Glomerular endothelial cell (primary cell): ENCODE results near the gene MERTK. TPM values are rescaled to one million over a fixed set of nuclear protein-coding genes. Genes with fewer than 3 reads are reported as not detected.
"Not testable (repeated sequence)": the region's sequence is repeated elsewhere in the genome, so short reads cannot be mapped to it uniquely, and the experiment has no call there.

ENCODE experiments used
- DNase-seq: peaks from one replicate; pipeline ENCODE4 v3.0.0-alpha.2; 2011; ENCODE audit warnings: low read depth, low spot score; ENCODE audit errors: extremely low read depth
- total RNA-seq: library from RNA; depleted of rRNA; stranded (reverse); fragments of >200 nt; gene quantifications from 2 replicates; pipeline ENCODE4 v1.2.3, GENCODE V29; 2015

MERTK gene
- total RNA-seq, 1 donor from 2014 or later: 18.8 TPM

DNA sequence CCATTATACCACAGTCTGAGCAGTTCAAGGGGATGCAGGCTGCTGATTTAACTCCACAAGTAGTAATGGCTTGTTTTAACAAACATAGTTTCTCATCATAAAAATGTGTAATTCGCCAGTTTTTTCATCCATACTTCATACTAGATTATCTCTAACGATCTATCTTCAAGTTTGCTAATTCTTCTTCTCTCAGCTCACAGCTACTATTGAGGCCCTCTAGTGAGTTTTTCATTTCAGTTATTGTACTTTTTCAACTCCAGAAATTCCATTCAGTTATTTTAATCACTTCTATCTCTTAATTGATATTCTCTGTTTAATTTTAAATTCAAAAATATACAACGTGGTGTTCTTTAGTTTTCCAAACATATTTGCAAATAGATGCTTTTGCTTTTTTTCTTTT lies 136.5 kb downstream of the MERTK start:
- no peak for DNase-seq

DNA sequence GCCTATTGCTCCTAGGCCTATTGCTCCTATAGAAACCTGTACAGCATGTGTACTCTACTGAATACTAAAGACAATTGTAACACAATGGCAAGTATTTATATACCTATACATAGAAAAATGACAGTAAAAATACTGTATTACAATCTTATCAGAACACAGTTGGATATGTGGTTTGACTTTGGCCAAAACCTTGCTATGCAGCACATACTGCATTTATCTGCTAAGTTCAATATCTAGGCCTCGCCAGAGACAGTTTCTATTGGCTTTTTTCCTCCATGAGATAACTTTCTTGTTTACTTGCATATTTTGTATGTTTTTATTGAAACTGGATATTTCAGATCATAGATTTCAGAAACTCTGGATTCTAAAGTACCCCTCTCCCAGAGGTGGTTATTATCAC lies 137.4 kb downstream of the MERTK start:
- no peak for DNase-seq

DNA sequence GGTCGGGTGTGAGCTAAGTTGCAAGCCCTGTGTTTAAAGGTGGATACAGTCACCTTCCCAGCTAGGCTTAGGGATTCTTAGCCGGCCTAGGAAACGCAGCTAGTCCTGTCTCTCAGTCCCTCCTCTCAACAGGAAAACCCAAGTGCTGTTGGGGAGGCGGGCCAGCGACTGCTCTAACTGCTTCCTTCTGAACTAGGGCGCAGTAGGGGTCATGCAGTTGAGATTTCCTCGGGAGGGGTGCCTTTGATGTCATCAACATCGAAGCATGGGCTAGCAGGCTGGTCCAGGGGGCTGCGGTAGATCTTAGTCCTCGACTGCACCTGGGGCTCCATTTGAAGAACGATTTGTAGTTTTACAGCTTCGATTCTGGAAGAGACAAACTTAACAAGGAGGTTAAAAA lies 141.1 kb downstream of the MERTK start:
- not testable (repeated sequence) for DNase-seq

DNA sequence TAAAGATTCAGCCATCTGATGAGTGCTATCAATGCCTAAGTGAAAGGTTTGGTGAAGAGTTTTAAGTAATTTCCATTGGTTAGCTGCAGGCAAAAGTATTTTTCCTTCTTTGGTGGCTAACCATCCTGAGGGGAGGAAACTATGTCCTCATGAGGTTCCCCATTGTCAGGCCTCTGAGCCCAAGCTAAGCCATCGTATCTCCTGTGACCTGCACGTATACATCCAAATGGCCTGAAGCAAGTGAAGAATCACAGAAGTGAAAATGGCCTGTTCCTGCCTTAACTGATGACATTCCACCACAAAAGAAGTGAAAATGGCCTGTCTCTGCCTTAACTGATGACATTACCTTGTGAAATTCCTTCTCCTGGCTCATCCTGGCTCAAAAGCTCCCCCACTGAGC lies 141.7 kb downstream of the MERTK start:
- DNase-seq: not testable (repeated sequence)

DNA sequence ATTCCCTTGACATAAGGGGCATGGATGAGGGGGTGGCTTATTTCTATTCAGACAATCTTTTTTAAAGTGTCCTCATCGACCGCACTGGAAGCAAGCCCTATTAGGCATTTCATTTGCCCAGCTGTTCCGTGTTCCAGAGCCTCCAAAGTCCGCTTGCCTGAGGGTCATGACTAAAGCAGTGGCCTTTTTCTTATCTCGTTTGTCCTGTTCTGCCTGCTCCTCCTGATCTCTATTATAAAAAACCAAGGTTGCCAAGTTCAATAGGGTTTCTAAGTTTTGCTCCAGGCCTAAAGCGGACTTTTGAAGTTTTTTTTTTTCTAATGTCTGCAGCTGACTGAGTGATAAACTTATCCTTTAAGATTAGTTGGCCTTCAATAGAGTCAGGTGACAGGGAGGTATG lies 143.1 kb downstream of the MERTK start:
- not testable (repeated sequence) for DNase-seq

DNA sequence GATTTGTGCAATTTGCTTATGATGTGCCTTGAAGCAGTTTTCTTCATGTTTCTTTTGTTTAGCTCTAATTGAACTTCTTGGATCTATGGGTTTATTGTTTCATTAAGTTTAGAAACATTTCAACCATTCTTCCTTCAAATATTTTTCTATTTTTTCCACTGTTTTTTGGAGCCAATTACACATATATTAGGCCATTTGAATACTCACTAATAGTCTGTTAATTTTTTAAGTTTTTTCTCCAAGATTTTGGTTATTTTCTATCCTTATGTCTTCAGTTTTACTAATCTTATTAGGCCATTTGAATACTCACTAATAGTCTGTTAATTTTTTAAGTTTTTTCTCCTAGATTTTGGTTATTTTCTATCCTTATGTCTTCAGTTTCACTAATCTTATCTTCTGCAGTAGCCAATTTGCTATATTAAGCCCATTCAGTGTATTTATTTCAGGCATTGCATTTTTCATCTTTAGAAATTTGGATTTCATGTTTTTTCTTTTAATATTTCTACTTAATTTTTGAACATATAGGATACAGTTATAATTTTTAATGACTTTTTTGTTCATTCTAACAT lies 147.1 kb downstream of the MERTK start:
- no peak for DNase-seq

DNA sequence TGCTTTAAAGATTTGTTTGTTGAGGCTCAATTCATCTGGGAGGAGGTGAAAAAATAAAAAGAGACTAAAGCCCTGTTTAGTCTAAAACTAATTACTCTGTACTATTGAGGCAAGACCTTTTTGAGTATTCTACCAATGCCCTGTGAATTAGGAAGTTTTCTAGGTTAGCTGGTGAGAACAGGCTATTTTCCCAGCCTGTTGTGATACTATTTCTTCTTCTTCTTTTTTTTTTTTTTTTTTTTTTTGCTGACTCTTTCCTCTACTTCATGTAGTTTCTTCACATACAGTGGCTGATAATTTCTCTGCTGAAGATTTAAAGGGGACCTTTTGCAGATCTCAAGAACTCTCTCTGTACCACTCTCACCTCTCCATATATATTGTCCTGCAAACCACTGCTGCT lies 147.8 kb downstream of the MERTK start:
- DNase-seq: no peak

DNA sequence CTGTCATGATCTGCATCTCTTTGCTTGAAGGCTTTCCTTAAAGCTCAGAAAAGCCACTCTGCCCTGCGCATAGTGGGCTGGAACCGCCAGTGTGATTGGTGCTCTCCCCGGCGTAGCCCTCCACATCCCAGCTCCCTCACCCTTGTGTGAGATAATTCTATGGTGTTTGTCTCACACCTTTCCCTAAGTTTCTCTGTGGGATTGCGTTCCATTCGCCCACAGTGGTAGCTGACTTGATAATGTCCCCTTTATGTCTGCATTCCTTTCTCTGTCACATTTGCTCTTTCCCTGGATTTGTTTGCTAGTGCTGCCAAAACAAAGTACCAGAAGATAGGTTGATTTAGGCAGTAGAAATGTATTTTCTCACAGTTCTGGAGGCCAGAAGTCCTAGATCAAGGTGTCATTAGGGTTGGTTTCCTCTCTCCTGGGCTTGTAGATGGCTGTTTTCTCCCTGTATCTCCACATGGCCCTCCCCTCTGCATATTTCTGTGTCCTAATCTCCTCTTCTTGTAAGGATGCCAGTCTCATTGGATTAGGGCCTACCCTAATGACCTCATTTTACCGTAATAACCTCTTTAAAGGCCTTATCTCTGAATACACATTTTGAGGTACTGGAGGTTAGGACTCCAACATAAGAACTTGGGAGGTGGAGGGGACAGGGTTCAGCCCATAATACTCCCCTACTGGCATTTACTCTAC lies 149.3 kb downstream of the MERTK start:
- DNase-seq: no peak

DNA sequence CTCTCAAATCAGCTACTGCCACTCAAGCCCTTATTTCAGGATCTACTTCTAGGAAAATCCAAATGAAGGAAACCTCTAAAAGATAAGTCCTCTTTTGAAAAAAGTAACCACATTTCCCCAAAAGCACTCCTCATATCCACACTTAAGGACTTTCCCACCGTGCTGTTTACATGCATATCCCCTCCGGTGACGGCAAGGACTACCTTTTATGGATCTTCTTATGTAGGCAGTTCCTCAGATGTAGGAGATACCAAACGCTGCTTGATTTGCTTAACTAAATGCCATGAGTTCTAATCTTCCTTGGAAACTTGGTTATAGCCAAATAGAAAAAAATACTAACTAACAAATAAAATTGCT lies 149.8 kb downstream of the MERTK start:
- no peak for DNase-seq

DNA sequence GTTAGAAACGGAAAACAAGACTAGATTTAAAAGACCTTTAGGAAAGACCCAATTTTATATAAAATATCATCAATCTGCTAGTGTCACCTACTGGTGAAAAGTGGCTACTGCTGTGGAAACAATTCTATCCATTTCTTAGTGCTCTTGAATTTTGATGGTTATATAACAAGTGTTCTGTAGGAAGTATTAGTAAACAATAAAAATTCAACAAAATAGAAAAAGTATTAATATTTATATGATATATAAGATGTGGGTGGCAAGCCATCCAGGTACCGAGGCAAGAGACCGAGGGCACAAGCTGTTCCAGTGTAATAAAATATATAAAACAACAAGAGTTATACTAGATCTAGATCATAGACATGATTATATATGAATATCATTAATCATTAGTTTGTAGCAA lies 150.5 kb downstream of the MERTK start:
- no peak for DNase-seq

DNA sequence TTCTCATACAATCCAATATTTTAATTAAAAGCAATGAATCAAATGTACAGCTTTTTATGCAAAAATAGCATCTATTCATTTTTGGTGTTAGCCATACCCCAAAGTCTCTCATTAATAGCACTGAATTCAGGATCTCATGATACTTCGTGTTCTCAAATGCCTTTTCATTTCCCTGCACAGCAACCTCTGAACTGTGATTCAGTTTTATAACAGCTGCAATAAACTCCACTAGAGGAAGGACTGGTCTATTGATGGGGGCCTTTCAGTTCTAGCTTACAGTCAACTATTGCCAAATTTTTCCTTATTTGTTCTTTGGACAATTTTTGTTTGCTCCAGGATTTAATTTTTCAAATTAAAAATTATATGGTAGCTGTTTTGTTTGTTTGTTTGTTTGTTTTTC lies 151.9 kb downstream of the MERTK start:
- no peak for DNase-seq

DNA sequence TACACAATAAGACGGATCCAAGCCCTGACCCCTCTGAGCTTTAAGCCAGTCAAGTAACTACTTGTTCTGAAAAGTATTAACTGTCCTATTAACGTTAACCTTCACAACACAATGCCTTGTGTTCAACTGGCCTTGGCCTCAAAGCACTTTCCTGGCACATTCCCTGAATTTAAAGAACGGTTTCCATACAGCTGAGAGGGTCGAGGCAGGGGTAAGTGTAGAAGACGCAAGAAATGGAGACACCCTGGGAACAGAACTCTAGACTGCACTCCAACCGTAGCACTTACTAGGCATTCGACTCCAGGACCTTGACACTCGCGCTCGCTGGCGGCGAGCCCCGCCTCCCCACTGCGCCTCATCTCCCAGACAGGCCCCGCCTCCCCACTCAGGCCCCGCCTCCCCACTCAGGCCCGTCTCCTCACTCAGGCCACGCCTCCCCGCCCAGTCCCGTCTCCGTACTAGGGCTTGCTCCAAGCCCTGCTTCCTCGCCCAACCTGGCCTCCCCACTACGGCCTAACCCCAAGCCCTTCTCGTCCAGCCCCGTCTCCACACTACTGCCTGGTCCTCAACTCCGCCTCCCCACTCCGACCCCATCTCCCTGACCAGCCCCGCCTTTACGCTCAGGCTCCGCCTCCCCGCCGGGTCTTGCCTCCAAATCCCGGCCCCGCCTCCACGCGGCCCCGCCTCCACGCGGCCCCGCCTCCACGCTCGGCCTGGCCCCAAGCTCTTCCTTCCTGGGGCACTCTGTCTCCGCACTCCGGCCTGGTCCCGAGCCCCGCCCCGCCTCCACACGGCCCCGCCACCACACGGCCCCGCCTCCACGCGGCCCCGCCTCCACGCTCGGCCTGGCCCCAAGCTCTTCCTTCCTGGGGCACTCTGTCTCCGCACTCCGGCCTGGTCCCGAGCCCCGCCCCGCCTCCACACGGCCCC lies 155.8 kb downstream of the MERTK start:
- DNase-seq: no peak

DNA sequence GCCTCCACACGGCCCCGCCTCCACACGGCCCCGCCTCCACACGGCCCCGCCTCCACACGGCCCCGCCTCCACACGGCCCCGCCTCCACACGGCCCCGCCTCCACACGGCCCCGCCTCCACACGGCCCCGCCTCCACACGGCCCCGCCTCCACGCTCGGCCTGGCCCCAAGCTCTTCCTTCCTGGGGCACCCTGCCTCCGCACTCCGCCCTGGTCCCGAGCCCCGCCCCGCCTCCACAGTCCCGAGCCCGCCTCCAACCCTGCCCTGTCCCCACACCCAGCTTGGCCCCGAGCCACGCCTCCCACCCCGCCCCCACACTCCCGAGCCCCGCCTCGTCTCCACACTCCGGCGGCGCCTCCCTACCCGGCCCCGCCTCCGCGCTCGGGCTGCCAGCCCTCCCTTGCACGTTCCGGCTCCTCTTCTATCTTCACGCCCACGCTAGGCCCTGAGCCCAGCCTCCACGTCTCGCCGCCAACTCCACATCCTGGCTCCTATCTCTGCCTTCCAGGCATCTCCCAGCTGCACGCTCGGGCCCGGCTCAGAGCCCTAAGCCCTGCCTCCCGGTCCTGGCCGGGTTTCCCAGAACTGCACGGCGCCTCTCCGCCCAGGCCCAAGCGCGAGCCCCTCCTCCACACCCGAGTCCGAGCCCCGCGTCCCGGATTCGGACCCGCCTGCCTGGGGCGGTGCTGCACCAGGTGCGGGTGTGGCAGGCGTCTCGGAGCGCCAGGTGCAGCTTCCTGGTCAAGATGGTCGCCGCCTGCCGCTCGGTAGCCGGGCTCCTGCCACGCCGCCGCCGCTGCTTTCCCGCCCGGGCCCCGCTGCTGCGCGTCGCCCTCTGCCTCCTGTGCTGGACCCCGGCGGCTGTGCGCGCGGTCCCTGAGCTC lies 156.7 kb downstream of the MERTK start, which contains the start of gene TMEM87B:
Gene TMEM87B, plus strand, starts transcription at position 423 of the 883 bp plus-strand sequence. Its CDS starts 323 bp downstream, at position 746.
- DNase-seq: no peak

DNA sequence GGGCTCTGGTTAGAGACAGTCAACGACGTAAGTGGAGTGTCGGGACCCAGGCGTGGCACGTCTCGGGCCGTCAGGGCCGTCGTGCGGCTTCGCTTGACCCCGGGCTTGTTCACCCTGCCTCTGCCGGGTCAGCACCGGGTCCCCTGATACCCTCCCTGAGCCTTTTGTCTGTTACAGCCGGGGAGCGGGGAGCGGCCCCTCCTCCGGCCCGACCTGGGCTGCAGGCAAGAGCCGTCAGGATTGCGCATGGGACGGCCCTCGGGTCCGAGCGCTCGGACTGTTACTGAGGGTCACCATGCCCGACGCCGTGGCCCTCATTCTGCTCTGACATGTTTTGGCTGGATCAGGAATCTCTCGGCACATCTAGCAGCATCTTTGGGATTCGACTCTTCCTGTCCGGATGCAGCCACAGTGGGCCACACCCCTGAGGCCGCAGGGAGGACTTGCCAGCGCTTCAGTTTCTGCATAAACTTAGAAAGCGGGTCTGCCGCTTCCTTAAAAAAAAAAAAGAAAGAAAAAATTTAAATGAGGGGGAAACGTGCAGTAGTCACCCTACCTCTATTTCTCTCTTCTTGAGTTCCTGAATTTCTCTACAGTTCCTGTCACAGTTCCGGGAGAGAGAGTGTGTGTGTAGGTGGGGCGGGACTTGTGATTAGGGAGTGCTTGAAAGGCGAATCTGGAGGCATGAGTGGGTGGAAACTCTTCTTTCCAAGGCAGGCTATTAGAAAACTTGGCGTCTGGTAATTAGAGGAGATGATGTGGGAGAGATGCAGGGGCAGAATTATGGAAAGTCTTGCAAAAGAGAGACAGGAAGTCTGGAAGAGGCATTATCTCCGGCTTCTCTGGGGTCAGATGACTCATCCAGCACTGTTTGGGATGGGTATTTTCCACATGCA lies 157.6 kb downstream of the MERTK start:
- DNase-seq: no peak

DNA sequence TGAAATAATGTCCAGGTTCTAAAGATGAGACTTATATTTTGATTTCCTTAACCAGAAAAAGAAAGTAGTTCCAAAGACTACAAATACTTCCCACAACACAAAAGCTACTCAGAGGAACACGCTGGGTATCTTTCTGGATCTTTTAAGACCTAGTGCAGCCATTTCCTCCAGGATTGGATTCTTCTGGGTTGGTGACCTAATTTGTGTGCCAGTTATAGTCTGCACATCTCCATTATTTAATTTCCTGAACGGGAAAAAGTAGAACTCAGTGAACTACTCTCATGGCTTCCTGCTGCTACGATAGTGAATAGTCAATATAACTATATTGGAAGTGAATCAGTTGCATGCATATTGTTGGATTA lies 158.2 kb downstream of the MERTK start:
- DNase-seq: no peak

DNA sequence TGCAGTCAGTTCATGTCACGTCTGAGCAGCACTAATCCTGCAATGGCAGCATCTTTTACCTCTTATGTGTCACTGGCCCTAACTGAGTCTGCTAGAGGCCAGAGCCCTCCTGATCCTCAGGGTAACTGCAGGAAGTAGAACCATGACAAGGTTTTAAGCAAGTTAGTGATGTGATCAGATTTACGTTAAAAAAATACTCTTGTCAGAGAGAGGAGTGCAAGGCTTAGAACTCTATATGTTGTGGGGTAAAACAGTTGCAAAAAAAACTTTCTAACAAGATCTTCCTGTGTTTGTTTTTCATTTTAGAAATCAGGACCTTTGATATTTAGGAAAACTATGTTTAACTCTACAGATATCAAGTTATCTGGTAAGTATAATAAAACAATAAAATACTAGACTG lies 161.3 kb downstream of the MERTK start:
- DNase-seq: no peak

DNA sequence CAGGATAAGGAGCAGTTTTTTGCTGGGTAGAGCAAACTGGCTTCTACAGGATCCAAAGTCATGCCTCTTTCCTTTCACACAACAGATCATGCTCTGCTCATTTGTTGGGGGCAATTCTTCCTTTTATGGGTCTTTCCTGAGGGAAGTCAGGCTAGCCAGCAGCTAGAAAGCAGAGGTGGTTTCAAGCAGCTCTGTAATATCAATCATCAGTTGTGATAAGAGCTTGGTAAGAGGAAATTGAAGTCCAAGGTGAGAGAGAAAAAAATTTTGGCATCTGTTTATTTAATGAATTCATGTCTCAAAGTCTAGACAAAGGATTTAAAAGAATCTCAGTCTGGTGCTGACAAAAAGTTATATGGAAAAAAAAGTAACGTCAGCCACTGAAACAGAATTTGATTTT lies 162.9 kb downstream of the MERTK start:
- no peak for DNase-seq

DNA sequence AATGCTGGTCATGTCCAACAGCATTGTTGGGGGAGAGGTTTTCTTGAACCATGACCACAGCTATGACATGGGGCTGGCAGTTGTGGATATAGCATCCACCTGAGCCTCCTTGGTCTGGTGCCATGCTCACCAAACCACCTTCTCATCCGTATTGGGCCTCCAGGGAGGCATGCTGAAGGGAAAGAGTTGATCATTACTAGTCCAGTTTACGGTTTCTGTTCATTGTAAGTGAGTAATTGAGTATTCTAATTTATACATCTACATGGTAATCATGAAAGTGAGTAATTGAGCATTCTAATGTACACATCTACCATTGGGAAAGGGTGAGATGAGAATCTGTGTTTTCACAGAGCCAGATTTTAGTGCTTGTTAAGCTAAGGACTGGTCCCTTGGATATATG lies 163.4 kb downstream of the MERTK start:
- no peak for DNase-seq

DNA sequence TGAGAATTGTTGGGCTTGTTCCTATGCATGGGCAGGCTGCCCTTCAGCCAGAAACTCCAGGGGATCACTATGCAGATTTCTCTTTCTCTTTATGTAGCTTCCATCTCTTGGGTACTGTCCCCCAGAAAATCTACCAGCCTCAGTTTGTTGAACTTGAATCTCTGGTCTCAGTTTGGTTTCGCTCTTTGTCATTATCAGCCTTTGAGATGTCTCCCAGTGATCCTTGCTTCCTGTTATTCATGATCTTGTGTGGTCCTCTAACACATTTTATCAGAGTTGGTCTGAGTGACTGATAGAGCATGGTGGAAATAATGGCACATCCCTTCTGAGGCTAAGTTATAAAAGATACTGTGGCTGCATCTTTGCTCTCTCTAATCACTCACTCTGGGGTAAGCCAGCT lies 164.5 kb downstream of the MERTK start:
- no peak for DNase-seq

DNA sequence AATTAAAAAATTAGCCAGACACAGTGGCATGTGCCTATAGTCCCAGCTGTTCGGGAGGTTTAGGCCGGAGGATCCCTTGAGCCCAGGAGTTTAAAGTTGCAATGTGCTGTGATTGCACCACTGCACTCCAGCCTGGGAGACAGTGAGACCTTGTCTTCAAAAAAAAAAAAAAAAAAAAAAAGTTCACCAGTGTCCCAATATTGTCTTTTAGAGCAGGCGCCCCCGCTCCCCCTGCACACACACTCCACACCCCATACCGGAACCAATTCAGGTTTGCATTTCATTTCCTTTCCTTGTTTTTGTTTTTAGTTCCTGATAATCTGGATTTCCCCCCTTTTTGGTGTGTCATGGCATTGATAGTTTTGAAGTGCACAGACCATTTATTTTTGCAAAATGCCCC lies 167.1 kb downstream of the MERTK start:
- DNase-seq: no peak
